Hematopoietic multipotent progenitor cell treated with erythropoietin and hydrocortisone succinate and interleukin-3 and kit ligand, for 6 days (in vitro differentiated cells): ENCODE measurements around the gene TMEM238L.
"Not testable (repeated sequence)": the region's sequence is repeated elsewhere in the genome, so short reads cannot be mapped to it uniquely, and the experiment has no call there.

ENCODE experiments used
- DNase-seq: peaks from one replicate; pipeline ENCODE4 v3.0.0-alpha.2; 2015

The TMEM238L gene, protein sequence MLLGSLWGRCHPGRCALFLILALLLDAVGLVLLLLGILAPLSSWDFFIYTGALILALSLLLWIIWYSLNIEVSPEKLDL

DNA sequence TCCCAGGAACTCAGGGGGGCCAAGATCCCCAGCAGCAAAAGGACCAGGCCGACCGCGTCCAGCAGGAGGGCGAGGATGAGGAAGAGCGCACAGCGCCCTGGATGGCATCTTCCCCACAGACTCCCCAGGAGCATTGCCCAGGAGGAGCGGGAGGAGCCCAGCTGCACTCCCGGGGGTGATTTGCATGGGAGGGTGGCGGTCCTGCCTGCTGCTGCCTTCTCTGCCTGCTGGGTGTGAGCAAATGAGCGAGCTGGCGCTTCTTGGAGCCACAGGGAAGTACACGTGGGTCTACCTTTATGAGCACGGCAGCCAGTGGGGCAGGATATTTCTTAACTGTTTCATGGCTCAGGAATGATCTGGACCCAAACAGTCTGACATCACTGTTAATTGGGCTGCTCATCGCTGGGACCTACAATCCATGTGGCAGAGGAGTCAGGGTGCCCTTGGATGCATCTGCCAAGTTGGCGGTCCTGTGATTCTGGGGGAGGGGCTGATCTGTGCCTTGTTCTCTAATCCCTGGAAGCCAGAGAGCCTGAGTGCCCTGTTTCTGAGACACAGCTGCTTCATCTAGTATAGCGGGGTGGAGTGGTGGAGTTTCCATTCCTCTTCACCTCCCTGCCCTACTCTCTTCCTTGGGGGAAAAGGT, at the start of gene TMEM238L:
TMEM238L (minus strand) TSS at position 270 of the 646 bp plus-strand sequence; CDS start at position 134, 136 bp downstream.
- no peak for DNase-seq

DNA sequence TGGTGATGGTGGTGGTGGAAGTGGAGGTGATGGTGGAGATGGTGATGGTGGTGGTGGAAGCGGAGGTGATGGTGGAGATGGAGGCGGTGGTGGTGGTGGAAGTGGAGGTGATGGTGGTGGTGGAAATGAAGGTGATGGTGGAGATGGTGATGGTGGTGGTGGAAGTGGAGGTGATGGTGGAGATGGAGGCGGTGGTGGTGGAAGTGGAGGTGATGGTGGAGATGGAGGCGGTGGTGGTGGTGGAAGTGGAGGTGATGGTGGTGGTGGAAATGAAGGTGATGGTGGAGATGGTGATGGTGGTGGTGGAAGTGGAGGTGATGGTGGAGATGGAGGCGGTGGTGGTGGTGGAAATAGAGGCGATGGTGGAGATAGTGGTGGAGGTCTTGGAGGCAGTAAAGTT, 42.7 kb upstream of the TMEM238L start:
- not testable (repeated sequence) for DNase-seq

DNA sequence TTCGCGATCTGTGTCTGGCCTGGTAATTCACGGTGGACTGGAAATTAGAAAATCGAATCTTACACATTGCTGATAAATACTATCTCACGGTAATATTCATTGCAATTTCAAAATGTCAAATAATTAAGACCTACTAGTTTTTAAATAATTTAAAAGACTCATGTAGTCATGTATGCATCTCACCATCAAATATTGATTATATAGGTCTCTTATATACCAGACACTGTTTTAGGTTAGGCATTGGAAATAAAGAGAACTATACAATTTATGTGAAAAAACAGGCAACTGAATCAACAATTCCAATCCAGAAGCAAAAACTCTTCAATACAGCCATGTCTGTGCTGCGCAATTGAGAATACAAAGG, 41.5 kb upstream of the TMEM238L start:
- DNase-seq: no peak

DNA sequence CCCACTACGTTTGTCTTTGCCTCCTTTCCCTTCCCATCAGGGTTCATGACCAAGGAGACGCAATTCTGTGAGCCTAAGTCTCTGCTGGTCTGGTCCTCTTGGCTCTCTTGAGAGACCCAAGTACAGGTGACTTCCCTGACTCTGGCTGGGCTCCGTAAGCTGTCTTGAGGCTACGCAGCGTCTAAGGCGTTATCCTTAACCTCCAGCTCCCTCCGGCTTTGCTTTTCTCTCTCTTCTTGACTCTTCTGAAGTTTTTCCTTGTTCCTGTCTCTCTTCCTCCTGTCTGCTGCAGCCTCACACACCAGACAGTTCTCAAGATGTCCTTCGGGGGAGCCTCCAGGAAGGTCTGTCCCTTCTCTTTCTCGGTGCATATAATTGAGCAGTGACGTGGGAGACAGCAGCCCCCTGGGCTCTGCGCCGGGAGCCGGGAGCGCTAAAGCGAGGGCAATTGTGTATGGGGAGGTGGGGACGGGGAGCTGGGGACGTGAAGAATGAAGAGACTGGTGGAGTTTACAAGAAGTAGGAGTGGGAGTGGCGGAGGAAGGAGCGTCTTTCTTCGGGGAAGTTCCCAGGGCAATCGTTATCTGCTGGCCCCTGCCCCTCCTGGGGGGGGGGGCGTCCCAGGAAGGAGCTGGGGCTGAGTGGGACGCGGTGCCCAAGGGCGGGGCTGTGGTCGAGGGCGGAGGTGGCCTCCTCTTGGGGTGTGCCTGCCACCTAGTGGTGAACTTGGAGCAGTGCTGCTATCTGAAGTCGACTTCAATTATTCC, 40.9 kb upstream of the TMEM238L start:
- peak; percentile 88 for DNase-seq

DNA sequence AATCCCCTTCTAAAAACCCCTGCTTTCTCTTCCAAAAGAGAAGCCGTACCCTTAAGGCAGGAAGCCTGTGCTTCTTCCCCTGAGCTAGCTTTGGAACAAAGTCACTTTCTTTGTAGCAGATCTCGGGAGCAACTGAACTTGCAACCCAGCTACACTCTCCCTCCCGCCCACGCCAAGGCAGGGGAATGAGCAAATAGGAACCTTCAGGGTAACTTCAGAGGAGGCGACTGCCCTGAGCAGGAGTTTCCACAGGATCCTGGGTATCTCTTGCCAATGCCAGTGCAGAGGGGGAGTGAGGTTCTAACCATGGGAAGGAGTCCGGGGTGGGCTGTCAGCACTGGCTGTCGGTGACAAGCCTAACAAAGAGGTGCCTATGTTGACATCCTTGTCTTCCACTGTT, 39.9 kb upstream of the TMEM238L start:
- DNase-seq: peak; percentile 28

DNA sequence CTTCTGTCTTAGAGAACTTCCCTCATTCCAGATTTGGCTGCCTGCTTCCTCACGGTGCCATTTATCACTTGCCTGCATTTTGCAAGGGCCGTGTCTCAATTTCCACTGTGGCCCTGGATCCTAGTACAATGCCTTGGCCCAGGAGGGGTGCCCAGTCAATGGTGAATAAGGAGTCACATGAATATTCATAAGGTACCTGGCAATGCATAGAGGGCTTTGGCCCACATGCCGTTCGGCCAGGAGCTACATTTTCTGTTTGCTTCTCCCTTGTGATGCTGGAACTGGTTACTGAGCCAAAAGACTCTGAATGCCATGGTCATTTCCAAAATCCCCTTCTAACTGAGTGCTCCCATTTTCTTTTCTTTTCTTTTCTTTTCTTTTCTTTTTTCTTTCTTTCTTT, 38.8 kb upstream of the TMEM238L start:
- DNase-seq: no peak

DNA sequence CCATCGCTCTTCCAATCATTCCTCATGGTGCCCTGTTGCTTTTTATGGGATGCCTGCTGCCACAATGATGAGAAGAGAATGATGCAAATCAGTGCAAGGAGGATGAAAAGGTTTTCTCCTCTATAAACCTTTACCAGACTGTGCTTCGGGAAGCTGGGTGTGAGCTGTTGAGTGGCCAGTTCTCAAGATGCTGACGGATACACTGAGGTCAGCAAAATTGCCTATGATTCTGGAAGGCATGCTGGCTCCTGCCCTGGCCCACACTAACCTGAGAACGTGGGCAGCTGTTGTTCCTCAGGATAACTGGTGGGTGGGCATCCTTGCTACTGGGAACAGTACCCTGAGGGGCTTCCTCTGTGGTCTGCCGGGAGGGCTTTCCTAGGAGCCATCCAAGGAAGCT, 34.8 kb upstream of the TMEM238L start:
- DNase-seq: no peak

DNA sequence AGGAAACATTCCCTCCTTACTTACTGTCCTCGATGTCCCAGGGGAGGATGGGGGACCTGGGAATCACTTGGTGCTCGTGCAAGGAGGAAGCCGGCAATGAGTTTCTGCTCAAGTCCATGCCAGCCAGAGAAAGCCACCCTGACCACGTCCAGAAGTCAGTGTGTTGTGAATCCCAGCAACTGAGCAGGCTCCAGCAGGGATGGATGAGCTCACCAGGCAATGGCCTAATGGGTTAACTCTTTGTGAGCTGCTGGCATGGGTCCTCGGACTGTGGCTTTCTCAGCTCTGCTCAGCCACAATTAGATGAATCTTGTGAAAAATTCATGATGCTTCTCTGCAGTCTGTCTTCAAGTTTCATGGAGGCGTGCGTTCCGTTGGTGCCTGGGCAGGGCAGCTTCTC, 34.0 kb upstream of the TMEM238L start, which contains the start of gene PIRT:
PIRT (minus strand) TSS at position 167 of the 400 bp plus-strand sequence. CDS start 12,442 bp downstream, outside the sequence.
- no peak for DNase-seq

DNA sequence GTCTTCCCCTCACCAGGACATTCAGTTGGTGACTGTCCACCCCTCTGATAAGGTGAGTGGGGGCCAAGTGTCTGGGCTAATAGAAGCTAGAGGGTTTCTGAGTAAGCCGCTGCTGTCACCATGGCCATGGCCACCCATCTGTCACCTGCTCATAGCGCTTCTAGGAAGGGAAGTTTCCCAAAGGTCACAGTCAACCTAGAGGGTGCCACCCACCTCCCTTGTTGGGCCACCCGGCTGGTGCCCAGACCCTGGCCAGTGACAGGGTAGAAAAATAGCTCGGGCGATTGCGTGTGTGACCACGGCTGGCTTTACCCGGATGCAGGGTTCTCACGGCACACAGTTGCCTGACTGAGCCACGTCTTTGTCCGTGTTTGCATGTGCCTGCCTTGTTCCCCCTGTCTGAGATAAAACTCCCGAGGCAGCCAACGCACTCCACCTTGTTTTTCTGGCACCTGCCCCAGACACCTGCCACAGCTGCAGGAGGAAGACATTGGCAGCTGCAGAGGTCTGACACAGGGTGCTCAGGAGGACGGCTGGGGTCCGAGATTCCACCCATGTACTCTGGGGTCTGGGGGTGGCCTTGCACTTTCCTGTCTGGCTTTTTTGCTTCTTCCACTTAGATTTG, 33.2 kb upstream of the TMEM238L start:
- no peak for DNase-seq

DNA sequence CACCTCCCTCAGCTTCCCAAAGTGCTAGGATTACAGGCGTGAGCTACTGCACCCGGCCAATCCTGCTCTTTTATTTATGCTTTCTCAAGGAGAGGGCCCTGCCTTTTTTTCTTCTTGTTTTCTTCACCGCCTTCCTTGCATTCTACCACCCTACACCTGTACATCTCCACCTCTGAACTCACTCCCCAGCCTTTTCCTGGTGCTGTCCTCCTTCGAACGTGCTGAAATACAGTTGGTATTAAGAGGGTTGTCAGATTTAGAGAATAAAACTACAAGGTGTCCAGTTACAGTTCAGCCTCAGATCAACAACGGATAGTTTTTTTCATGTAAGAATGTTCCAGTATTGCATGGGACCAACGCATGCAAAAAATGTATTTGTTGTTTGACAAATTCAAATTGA, 32.2 kb upstream of the TMEM238L start:
- DNase-seq: no peak

DNA sequence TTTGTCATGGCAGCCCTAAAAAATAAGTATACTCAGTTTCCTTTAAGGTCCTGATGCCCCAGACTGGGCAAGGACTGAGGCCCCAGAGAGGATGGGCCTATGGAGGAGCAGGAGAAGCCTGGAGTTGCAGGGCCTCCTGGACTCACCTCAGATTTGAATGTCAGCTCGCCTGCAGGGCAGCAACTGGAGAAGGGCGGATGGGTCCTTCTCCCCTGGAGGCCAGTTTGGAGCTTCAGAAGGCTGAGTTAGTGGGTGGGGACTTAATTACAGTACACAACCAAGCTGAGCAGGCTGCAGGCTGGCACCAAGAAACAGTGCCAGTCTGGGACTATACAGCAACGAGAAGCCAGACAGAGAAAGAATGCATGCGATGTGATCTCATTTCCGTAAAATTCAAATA, 27.8 kb upstream of the TMEM238L start:
- no peak for DNase-seq

DNA sequence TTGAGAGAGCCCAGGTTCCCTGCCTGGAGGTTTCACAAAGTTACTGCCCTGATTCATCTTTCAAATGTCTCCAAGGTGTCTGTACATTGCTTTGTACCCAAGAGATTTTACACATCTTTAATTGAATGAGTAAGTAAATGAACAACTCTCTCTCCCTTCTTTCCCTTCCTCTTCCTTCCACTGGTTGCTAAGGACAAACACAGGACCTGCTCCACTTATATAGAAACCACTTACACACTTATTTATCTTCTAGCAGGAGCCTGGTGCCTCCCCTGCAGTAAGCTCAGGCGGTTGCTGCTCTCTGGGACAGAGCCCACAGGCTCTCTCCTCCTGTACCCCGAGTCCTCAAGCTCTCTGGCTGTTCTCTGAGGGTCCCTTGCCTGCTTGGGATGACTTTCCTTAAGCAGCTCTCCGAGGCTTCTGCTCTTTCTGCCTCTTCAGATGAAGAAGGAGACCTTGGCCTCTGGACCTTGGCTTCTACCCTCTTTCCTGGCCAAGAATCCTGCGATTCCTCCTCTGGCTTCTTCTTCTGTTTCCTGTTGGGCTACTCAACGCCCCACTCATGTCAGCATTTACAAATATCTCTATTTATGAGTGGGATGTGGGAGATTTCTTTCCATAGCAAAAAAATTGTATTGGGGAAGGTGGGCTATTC, 24.1 kb upstream of the TMEM238L start:
- DNase-seq: no peak

DNA sequence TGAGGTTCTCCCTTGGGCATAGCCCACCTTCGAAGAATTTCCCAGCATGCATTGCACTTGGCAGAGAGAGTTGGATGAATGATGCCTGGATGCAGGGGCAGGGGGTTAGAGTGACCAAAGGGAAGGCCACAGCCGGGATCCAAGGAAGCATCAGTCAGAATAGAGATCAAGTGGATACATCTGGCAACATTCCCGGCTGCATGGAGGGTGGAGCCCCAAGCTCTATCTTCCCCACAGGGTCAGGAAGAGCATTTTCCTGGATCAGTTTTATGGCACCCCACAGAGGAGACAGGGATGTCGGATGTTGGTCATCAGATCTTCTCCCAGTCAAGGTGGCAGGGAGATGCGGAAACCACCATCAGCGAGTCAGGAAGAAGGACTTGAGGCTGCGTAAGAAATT, 21.0 kb upstream of the TMEM238L start:
- no peak for DNase-seq

DNA sequence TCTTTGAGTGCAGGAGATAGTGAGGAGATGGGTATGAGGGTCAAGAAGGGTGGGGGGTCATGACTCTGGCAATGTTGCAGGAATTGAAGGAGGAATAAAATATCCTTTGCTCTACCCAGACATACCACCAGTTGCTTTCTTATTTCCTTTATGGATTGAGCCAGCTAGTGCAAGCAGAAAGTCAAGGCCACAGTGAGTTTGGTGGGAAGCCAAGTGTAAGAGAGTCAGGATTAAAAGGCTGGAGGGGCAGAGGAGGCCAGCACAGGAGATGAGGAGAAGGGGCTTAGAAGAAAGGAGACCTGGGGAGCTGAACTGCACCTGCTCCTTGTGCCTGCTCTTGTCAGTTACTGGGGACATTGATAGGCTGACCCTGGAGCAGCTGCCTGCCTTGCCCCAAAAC, 17.9 kb upstream of the TMEM238L start:
- no peak for DNase-seq

DNA sequence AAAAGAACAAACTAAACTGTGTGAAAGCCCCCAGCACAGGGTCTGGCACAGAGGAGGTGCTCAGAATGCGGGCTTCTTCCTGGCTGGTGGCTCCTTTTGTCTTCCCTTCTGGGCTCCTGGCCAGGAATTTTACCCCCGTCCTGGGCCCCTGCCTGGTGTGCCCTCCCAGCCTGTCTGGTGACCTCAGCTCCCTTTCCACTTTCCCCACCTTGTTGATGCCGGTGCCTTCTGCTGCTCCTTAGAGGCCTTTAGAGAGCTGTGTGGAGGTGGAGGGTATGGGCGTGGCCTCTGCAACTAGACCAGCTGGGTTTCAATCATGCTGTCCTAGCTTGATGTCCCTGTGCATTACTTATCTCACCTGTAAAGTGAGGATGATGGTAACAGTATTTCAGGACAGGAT, 17.2 kb upstream of the TMEM238L start:
- no peak for DNase-seq

DNA sequence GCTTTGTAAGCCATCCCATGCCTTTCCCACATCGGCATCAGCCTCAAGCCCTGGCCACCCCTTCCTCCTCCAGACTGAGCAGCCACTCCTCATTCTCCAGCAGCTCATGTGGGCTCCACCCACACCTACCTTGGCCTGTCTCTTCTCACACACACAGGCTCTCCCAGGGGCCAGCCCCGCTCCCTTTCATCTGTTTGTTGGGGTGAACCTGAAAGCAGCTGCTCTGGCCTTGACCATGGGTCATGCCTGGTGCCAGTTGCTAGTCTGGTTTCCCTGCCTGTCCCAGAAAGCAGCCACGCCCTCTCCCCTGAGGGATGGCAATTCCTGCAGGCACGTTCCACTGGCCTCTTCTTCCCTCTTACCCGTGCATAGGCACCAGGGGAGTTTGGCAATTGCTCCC, 11.4 kb upstream of the TMEM238L start:
- no peak for DNase-seq

DNA sequence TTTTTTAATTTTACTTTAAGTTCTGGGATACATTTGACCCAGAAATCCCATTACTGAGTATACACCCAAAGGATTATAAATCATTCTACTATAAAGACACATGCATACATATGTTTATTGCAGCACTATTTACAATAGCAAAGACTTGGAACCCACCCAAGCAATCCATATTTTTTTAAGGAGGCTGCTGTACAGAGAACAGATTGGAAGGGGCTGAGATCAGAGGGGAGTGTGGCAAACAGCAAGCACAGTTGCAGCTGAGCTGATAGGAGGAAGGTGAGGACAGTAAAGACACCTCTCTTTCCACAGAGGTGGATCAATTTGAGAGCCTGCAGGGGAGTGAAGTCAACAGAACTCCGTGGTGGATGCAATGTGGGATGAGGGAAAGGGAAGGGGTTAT, 10.2 kb upstream of the TMEM238L start:
- DNase-seq: no peak

DNA sequence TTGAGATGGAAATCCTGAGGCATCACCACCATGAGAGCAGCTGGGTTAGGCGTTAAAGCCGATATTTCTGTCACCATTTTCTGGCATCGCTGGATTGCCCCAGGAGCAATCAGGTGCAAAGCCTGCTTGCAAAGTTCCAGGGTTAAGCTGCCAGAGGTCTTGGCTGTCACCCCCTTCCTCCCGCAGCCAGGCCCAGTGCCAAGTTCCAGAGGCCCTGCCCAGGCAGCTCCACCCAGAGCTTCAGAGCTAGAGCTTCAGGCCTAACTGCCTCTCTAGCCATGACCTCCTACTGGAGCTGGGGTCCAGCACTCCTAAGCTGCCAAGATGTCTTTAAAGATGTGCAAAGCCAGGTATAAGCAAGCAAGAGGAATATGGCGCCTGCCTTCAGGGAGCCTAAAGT, 8.8 kb upstream of the TMEM238L start:
- peak; percentile 59 for DNase-seq

DNA sequence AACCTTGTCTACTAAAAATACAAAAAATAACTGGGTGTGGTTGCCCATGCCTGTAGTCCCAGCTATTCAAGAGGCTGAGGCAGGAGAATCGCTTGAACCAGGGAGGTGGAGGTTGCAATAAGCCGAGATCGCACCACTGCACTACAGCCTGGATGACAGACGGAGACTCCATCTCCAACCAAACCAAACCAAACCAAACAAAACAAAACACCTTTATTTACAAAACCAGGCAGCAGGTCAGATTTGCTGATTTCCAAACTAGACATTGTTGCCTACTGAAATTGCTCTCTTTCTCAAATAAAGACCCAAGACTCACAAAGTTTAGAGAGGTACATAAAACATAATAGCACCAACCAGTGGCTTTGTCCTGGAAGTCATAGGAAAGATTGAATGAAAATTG, 5.7 kb upstream of the TMEM238L start:
- DNase-seq: no peak

DNA sequence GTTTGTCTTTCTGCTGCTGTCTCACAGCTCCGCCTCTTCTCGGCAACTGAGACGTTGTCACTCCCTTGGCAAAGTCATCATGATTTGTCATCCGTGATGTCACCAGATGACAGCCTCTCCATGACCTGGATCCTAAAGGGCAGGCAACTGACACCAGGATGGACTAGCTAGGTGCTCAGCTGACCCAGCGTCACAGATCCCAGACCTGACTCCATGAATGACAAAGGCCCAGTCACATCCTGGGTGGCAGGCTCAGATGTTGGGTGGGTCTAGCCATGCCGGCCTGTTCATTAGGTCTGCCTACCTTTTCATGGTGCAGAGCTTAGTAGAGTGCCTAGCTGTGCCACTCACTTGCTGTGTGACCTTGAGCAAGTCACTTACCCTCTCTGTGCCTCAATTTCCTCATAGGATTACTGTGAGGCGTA, 3.8 kb upstream of the TMEM238L start:
- no peak for DNase-seq

DNA sequence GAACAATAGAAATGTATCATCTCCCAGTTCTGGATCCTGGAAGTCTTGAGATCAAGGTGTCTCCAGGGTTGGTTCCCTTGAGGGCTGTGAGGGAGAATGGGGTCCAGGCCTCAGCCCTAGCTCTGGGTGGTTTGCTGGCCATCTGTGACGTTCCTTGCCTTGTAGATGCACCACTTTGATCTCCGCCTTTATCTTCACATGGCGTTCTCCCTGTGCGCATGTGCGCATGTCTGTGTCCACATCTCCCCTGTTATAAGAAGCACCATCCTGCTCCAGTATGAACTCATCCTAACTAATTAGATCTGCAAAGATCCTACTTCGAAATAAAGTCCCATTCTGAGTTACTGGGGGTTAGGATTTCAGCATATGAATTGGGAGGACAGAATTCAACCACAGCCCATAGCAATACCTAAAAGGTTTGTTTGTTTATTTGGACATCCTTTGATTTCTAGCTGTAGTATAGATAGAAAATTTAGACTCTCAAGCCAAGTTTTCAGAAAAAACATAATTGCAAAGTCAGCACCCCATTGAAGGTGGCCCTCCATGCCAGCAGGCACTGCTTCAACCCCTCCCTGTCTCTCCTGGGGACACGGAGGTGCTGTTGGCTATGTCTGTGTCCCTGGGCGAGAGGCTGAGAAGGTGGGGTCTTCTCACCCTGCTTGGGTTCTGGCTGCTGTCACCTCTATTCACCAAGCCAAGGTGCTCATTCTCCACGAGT, 2.8 kb upstream of the TMEM238L start:
- DNase-seq: no peak

DNA sequence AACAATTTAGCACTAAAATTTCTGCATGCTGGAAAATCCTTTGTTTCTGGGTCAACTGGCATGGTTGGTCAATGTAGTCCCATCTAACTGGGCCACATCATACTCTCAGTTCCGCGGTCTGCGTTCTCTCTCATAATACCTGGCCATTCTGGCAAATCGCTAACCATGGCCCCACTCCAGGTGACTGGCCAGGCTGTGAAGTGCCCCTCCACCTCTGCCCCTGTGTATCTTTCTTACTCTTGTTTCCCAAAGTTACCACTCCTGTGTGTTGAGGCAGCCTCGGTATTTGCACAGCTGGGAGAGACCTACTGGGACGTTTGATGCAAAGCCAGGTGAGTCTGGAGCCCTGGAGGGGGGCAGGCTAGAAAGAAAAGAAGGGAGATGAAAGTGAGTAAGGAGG, 2.0 kb upstream of the TMEM238L start:
- DNase-seq: no peak

DNA sequence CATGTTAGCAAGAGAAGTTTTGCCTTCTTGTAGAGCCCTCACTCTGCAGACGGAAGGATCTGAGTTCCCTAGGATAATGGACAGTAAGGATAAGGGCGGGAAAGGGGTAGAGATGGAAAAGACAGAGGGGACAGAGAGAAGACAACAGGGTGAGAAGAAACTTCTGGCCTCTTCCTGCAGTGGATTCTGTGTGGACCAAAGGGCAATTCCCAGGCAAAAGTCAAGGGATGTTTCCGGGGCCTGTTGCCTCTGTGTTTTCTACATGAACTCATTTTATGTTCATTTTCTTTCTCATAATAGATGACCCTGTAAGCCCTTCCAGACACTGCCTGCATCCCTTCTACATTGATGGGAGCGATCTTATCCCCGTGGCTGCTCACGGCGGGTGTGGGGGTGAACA, 647 bp upstream of the TMEM238L start:
- no peak for DNase-seq
